OCI-M2 (cell line): ENCODE data around the gene SPINT1.

ENCODE experiments used
- DNase-seq: peaks from one replicate; lab custom pipeline; 2025; ENCODE audit not compliant: unreplicated experiment; lab: John Stamatoyannopoulos, UW

SPINT1 gene, protein sequence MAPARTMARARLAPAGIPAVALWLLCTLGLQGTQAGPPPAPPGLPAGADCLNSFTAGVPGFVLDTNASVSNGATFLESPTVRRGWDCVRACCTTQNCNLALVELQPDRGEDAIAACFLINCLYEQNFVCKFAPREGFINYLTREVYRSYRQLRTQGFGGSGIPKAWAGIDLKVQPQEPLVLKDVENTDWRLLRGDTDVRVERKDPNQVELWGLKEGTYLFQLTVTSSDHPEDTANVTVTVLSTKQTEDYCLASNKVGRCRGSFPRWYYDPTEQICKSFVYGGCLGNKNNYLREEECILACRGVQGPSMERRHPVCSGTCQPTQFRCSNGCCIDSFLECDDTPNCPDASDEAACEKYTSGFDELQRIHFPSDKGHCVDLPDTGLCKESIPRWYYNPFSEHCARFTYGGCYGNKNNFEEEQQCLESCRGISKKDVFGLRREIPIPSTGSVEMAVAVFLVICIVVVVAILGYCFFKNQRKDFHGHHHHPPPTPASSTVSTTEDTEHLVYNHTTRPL

DNA sequence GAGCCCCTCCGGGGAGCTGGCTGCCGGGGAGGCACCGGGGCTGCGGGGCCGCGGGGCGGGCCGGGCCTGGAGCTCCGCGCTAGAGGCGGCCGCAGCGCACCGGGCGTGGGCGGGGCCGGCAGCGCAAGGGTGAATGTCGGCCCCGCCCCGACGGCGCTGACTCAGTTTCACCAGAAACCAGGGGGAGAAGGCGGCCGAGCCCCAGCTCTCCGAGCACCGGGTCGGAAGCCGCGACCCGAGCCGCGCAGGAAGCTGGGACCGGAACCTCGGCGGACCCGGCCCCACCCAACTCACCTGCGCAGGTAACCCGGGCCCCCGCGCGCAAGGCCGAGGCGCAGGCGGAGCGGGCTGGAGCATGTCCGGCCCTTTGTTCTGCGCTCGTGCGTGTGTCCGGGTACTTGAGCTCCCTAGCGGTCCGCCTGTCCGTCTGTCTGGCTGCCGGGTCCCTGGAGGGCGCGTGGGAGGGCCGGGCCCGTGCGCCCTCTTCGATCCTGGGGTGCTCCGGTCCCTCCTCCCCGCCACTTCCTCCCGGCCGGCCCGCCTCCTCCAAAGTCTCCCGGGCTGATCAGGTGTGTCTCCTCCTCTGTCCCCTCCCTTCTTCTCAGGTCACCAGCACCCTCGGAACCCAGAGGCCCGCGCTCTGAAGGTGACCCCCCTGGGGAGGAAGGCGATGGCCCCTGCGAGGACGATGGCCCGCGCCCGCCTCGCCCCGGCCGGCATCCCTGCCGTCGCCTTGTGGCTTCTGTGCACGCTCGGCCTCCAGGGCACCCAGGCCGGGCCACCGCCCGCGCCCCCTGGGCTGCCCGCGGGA, at the start of gene SPINT1:
SPINT1 (plus strand) TSS at position 164 of the 811 bp plus-strand sequence; CDS start at position 671, 507 bp downstream.
- DNase-seq: no peak

DNA sequence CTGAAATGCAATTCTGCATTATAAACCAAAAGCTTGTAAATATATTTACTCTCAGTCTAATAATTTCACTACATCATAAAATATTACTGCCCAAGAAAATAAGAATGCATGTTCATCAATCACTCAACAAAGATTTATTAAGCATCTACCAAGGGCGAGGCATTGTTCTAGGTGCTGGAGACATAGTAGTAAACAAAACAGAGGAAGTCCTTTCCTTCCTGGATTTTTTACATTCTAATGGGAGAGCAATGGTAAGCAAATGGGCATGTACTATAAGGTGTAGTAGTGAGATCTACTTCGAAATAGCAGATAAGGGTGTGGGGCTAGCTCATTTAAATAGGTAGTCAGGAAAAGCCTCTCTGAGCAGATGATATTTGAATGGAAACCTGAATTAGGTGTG, 47.8 kb upstream of the SPINT1 start:
- no peak for DNase-seq

DNA sequence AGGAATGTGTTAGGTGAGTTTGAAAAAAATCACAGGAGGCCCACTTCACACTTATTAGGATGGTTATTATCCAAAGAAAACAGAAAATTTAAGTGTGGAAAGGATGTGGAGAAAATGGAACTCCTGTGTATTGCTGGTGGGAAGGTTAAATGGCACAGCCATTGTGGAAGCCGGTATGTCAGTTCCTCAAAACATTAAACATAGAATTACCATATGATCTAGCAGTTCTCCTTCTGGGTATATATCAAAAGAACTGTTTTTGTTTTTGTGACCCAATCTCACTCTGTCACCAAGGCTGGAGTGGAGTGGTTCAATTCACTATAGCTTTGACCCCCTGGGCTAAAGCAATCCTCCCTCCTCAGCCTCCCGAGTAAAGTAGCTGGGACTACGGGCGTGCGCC, 47.3 kb upstream of the SPINT1 start:
- DNase-seq: no peak

DNA sequence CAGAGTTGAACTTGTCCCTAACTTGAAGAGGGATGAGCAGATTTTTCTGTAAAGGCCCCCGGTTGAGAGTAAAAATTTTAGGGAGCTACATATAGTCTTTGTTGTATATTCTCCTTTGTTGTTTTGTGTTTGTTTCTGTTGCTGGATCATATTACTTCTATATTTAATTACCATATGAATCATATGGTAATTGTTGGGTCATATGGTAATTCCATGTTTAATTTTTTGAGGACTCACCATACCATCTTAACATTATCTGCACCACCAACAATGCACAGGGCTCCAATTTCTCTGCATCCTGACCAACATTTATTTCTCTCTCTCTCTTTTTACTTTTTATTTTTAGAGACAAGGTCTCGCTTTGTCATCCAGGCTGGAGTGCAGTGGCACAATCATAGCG, 44.3 kb upstream of the SPINT1 start:
- DNase-seq: no peak

DNA sequence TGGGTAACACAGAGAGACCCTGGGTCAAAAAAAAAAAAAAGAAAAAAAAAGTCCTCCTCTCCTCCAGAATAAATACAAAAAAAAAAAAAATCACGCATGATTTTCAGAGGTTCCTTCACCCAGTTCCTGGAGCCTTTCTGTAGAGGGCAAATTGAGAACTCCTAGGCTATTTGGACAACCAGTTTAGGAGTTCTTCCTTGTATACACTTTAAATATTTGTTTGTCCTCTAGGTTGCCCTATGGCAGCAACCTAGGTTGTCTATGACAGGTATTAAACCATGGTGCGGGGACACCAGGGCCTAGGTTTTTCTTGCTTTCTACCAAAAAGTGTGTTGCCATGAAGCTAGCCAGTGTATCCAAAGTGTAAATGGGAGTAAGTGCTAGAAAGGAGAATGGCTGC, 40.8 kb upstream of the SPINT1 start:
- DNase-seq: no peak

DNA sequence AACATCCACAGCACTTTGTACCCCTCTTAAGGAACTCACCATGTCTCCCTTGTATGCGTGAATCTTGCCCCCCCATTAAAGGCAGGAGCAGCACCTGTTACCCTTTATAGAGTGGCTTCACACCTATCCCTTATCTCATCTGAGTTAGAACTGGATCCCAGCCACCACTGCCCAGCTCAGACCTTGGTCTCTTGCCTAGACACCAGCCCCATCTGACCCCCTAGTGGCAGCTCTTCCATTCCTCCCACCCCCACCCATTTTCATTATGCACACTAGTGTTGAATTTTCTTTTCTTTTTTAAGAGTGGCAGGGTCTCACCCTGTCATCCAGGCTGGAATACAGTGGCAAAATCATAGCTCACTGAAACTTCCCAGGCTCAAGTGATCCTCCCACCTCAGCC, 40.2 kb upstream of the SPINT1 start:
- no peak for DNase-seq

DNA sequence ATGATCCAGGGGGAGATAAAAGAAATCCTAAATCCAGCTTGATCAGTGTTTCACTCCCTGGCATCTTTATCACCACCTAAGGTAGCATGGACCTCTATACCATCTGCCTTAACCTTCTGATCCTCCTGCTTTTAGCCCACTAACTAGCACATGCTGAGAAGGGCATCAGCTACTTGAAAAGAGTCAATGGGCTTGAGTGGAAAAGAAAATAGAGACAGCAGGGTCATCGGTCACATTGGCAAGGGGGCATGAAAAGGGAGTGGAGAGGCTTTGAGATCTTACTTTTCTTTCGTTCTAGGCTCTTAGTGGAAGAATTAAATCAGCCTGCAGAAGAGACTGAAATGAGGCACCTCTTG, 37.2 kb upstream of the SPINT1 start:
- DNase-seq: peak; percentile 40

DNA sequence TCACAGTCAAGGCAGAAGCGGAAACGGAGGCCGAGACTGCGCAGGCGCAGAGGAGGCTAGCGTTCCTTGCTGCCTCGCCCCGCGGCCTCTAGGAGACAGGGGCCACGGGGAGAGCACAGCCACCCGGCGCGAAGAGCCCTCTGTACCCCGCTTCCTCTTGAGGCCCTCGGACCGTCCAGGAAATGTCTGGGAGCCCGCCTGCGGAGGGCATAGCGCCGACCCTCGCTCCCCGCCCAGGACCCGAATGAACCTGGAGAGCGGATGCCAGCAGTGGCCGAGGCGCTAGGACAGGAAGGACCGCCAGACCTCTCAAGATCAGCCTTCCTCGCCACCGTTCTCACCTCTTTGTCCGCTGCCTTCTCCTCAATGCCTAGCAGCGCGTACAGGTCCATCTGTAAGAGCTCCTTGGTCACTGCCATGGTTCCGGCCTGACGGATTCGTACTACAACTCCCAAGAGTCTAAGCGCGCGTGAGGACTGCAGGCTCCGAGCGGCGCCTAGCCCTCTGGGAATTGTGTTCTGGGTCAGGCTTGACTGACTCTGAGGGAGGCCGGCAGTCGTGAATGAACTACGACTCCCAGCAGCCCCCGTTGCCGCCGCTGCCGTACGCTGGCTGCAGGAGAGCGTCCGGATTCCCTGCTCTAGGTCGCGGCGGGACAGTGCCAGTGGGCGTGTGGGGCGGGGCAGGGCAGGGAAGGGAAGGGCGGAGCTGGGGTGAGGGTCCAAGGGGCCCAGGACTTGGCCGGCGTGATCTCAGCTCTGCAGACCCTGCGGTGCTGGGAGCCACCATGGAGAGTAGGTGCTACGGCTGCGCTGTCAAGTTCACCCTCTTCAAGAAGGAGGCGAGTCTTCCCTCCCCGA, 36.6 kb upstream of the SPINT1 start, which contains the start of the genes DNAJC17 and ZFYVE19:
DNAJC17 (minus strand) TSS at position 446 of the 860 bp plus-strand sequence; CDS start at position 419, 27 bp downstream.
ZFYVE19 (plus strand) TSS at position 62 of the 860 bp plus-strand sequence; CDS start at position 563, 501 bp downstream.
- peak; percentile 88 for DNase-seq

DNA sequence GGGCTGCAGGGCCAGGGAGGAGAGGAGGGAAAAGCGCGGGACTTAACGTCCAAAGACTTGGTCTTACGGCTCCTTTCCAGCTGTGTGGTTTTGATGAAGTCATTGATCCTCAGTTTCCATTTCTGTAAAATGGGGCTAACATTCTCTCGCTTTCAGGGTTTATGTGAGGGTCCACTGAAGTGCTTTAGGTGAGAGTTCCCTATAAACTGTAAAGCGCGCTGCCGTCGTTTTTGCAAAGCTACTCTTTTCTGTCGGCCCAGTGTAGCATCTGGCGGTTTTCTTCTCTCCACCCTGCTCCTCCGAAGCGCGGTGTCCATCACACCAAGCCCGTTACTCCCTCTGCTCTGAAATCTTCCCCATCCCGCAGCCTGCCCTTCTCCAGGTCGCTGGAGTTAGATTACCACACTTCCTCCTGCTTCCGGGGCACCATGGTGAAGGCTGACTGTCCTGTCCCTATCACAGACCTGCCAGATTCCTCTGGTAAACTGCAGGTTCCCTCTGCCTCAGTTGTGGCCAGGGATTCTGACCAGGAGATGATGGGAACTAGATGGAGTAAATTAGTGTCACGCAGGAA, 35.9 kb upstream of the SPINT1 start:
- DNase-seq: no peak

DNA sequence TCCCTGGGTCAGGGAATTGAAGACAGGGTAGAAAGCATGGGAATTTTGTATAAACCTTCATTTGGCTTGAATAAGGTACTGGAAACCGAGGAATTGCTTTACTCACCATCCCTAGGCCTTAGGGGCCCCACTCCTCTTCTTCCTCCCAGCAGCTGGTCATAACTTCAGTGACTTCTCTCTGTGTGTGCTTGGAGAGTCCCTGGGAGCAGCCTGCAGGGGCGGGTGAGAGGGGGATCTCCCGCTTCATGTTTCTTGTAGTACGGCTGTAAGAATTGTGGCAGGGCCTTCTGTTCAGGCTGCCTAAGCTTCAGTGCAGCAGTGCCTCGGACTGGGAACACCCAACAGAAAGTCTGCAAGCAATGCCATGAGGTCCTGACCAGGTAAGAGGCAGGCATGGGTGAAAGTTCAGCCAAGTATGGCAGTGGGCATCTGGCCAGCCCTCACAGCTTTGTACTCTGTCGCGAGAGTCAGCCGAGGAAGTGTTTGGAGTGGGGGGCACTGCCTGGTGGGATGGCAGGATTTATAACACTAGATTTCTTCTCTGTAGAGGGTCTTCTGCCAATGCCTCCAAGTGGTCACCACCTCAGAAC, 34.9 kb upstream of the SPINT1 start:
- no peak for DNase-seq

DNA sequence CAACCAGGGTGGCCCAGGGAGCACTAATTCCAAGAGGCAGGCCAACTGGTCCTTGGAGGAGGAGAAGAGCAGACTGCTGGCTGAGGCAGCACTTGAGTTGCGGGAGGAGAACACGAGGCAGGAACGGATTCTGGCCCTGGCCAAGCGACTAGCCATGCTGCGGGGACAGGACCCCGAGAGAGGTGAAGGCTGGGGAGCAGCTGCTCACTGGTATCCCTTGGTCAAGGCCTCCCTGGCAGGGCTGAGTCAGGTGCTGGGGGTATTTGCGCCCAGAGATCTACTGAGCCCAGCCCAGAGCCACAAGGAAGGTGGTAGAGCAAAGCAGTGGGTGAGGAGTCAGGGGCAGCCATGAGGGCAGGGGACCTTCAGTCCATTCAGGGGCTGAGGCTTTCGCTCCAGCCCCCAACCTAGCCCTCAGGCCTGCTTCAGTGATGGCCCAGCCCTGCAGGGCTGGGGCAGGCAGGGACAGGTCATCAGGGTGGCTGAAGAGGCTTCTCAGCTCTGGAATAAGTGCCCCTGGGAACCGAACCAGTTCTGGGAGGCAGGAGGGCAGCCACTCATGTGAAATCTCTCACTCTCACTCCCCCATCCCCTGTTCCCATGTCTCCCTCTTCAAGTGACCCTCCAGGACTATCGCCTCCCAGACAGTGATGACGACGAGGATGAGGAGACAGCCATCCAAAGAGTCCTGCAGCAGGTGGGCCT, 31.0 kb upstream of the SPINT1 start:
- no peak for DNase-seq

DNA sequence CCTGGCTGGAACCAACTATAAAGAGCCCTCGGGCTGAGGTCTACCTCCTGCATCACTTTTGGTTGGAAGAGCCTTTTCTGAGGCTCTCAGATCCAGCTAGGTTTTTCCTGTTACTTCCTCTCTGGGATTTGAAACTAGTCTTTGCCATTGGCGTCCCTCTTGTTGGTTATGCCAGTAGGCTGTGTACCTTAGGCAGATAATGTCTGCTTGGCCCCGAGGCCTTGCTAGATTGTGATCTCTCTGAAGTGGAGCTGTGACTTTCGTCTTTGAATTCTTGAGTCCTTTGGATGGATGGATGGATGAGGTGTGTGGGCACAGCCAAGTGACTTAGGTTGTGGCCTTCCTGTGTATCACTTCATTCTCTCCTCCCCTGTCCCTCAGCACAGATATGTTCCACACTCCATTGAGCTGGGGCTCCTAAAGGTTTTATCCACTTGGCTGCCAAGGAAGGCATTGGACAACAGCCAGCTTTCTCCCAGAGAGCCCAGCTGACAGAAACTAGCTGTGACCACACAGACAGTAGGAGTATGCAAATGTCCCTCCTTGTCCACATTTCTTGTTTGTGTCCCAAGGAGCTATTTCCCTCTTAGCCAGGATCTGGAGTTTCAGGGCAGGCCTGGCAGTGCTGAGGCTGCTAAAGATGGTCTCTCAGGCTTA, 28.7 kb upstream of the SPINT1 start:
- no peak for DNase-seq

DNA sequence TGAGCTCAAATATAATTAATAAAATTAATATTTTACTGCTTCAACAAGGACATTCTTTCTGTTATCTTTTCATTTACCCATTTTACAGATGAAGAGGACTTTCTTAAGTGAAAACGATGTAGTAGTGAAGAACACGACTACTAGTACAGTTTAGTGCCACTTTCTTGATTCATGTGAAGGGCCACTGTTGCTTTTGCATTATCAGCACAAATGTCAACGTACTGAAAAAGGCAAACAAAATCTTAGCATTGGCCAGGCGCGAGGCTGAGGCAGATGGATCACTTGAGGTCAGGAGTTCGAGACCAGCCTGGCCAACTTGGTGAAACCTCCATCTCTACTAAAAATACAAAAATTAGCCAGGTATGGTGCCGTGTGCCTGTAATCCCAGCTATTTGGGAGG, 24.8 kb upstream of the SPINT1 start:
- DNase-seq: no peak

DNA sequence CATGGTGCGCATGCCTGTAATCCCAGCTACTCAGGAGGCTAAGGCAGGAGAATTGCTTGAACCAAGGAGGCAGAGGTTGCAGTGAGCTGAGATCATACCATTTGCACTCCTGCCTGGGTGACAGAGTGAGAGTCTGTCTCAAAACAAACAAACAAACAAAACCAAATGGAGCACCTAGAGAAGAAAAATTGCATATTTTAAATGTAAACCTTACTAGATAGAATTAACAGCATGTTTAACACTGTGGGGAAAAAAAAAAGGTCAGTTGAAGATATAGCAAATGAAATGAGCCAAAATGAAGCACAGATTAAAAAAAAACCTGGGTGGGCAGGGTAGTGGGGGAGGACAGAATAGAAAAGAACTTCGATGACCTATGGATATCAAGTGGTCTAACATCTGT, 22.7 kb upstream of the SPINT1 start:
- no peak for DNase-seq

DNA sequence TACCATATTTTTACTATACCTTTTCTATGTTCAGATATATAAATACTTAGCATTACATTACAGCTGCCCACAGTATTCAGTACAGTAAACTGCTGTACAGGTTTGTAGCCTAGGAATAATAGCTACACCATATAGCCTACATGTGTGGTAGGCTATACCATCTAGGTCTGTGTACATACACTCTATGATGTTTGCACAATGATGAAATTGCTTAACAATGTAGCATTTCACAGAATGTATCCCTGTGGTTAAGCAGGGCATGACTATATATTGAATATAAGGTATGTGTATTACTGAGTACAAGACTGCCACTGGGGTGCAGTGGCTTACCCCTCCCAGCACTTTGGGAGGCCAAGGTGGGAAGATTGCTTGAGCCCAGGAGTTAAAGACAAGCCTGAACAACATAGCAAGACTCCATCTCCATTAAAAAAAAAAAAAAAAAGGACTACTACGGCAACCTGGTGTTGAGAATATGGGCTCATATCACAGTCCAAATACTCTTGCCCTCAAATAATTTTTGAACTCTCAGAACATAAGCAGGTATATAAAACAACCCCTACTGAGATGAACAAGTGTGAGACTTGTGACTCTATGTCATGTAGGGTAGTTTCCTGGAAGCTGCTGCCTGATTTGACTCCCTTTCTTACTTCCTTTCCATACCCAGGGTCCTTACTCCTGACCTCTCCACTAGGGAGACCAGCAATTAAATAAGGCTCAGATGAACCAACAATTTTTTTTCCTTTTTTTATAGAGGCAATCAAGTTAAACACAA, 20.1 kb upstream of the SPINT1 start:
- DNase-seq: no peak

DNA sequence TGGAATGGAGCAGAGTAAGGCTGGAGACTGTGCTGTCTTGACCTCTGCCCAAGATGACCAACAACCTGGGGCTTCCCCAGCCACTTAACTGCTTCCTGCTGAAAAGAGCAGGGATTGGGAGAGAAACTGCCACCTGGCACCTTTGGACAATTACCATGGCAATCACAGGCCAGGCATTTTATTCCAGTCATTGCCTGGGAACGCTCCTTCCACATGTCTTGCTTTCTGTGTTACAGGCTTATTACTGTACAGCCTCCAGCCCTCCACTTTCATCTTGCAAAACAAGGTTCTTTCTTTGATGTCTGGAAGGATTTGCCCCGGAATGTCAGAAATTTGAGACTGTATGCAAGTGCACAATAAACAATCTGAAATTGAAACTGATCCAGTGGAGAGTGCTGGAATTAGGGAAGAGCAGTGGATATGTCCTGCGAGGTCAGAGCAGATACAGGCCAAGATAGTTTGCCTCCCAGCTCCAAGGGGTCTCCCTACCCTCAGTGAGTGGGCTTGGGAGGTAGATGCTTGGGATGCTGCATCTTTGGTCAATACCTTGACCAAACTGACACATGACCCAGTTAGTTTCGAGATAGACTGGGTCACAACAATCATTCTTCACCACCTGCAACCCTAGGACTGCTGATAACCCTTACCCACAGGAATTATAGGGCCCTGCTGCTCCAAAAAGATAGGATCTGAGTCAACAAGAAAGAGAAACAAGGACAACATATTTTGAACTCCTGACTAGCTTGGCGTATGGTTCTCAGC, 18.0 kb upstream of the SPINT1 start:
- no peak for DNase-seq

DNA sequence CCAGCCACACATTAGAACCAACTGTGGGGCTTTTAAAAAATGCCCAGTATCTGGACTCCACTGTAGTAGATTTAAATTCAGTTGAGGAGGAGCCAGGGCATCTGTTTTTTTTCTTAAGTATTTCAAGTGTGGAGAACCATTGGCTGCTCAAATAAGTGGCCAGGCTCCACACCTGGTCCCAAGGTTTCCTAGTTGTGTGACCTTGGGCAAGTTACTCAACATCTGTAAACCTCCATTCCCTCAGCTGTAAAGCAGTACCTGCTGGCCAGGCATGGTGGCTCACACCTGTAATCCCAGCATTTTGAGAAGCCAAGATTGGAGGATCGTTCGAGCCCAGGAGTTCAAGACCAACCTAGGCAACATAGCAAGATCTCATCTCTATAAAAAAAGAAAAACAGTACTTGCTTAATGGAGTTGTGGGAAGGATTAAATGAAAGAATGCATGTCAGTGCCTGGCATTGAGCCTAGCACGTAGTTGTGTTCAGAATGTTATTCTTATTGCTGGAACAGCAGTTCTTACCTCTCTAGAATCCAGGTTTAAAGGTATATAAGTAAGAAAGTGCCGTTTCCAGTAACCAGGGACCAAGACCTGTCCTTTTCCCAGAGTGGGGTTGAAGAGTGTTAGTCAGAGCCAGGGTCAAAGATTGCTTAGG, 17.3 kb upstream of the SPINT1 start:
- DNase-seq: no peak
